ENCODE measurements around the gene SNRPD3.

GRCh38 chr22:24554313-24555164 is 1.3 kb upstream of the SNRPD3 start, which contains the start of gene GUCD1:
- TF ChIP-seq, protein P1, sequence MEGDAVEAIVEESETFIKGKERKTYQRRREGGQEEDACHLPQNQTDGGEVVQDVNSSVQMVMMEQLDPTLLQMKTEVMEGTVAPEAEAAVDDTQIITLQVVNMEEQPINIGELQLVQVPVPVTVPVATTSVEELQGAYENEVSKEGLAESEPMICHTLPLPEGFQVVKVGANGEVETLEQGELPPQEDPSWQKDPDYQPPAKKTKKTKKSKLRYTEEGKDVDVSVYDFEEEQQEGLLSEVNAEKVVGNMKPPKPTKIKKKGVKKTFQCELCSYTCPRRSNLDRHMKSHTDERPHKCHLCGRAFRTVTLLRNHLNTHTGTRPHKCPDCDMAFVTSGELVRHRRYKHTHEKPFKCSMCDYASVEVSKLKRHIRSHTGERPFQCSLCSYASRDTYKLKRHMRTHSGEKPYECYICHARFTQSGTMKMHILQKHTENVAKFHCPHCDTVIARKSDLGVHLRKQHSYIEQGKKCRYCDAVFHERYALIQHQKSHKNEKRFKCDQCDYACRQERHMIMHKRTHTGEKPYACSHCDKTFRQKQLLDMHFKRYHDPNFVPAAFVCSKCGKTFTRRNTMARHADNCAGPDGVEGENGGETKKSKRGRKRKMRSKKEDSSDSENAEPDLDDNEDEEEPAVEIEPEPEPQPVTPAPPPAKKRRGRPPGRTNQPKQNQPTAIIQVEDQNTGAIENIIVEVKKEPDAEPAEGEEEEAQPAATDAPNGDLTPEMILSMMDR (IDR thresholded peaks at IDR 0.05; ENCODE audit: borderline replicate concordance, extremely low read depth, low read length, poor library complexity, severe bottlenecking), result no peak
- TF ChIP-seq EZH2 (IDR thresholded peaks at IDR 0.05; ENCODE audit: borderline replicate concordance, low read depth, low read length, severe bottlenecking), result no peak

All from DND-41 (cell line).